HL-60 (cell line): ENCODE data around the gene NFATC1.

Source experiments
- DNase-seq, 2 experiments: peaks; one replicate each; pipeline ENCODE4 v3.0.0-alpha.2; 2010 to 2020; ENCODE audit warnings: low read depth in 1 of 2, low spot score in 1 of 2
- H3K27ac ChIP-seq: fragments of 250-450 bp; sonication (Bioruptor Pico); replicated peaks from 2 replicates; pipeline ENCODE4 v1.5.1; 2020; ENCODE audit warnings: mild to moderate bottlenecking, moderate library complexity
- H3K27me3 ChIP-seq: fragments of 250-450 bp; sonication (Bioruptor Pico); 2 replicates; pipeline ENCODE4 v1.5.1; 2021; ENCODE audit warnings: mild to moderate bottlenecking, moderate library complexity; ENCODE audit not compliant: insufficient read depth, poor library complexity, severe bottlenecking
- H3K4me3 ChIP-seq: replicated peaks from 2 replicates; pipeline ENCODE4 v1.5.1; 2011; ENCODE audit warnings: mild to moderate bottlenecking, control low read depth, low read length; ENCODE audit not compliant: insufficient read depth
- CTCF ChIP-seq: IDR thresholded peaks from one replicate; pipeline ENCODE4 v1.5.1; 2011; ENCODE audit warnings: low read length, control low read depth, inconsistent platforms; ENCODE audit not compliant: insufficient read depth
- GABPA ChIP-seq: IDR thresholded peaks from 2 replicates; pipeline ENCODE4 v1.6.1; 2012; ENCODE audit warnings: low read depth
- POLR2AphosphoS5 ChIP-seq: IDR thresholded peaks from 2 replicates; pipeline ENCODE4 v1.6.1; 2012; ENCODE audit warnings: low read depth
- REST ChIP-seq: IDR thresholded peaks from 2 replicates; pipeline ENCODE4 v1.6.1; 2012; ENCODE audit warnings: low read depth; ENCODE audit not compliant: insufficient replicate concordance
- SPI1 ChIP-seq: IDR thresholded peaks from 2 replicates; pipeline ENCODE4 v1.6.1; 2012; ENCODE audit warnings: low read depth, mild to moderate bottlenecking, borderline replicate concordance

Gene NFATC1

GRCh38 chr18:79416022-79416676 lies 20.4 kb downstream of the NFATC1 start:
- DNase-seq = no peak
- Histone ChIP-seq H3K27ac (no peak overlapping the region), H3K27me3 (no peaks in the 10 kb centered on the region), H3K4me3 (no peak overlapping the region)
- no peak for TF ChIP-seq REST
- no peak for TF ChIP-seq POLR2AphosphoS5
- TF ChIP-seq GABPA = no peak
- no peak for TF ChIP-seq SPI1
- no peak for TF ChIP-seq CTCF

- H3K27ac ChIP-seq = no peak overlapping the region
- DNase-seq = no peak
- no peak overlapping the region for H3K4me3 ChIP-seq
- TF ChIP-seq CTCF (no peak), GABPA (no peak), REST (no peak), POLR2AphosphoS5 (no peak), SPI1 (no peak)
- H3K27me3 ChIP-seq = no peaks in the 10 kb centered on the region
Observed at GRCh38 chr18:79416677-79417052, 20.9 kb downstream of the NFATC1 start.

- no peak for TF ChIP-seq POLR2AphosphoS5
- TF ChIP-seq CTCF = no peak
- TF ChIP-seq GABPA = no peak
- TF ChIP-seq SPI1 = no peak
- Histone ChIP-seq H3K4me3 (no peak overlapping the region), H3K27ac (no peak overlapping the region), H3K27me3 (no peaks in the 10 kb centered on the region)
- no peak for DNase-seq
Observed at GRCh38 chr18:79418236-79418635, 22.5 kb downstream of the NFATC1 start.

- no peak for TF ChIP-seq POLR2AphosphoS5
- TF ChIP-seq SPI1 = no peak
- no peak for TF ChIP-seq GABPA
- TF ChIP-seq CTCF = no peak
- no peak for TF ChIP-seq REST
- no peak for DNase-seq
- no peak overlapping the region for H3K27ac ChIP-seq
- H3K4me3 ChIP-seq = no peak overlapping the region
- no peaks in the 10 kb centered on the region for H3K27me3 ChIP-seq
Observed at GRCh38 chr18:79418642-79419041, 22.9 kb downstream of the NFATC1 start.
